WERI-Rb-1 (cell line): ENCODE data around the gene SVIL.

Source experiments
- DNase-seq: peaks from one replicate; pipeline ENCODE4 v3.0.0-alpha.2; 2020
- H3K27ac ChIP-seq: fragments of 250-450 bp; sonication (Bioruptor Pico); 2 replicates; pipeline ENCODE4 v1.5.1; 2020; ENCODE audit warnings: mild to moderate bottlenecking, moderate library complexity
- H3K27me3 ChIP-seq: fragments of 250-450 bp; sonication (Bioruptor Pico); 2 replicates; pipeline ENCODE4 v1.5.1; 2021; ENCODE audit warnings: mild to moderate bottlenecking, low read depth, moderate library complexity; ENCODE audit not compliant: insufficient read depth, severe bottlenecking
- H3K36me3 ChIP-seq: fragments of 250-450 bp; sonication (Bioruptor Pico); 2 replicates; pipeline ENCODE4 v1.5.1; 2020; ENCODE audit warnings: mild to moderate bottlenecking, moderate library complexity
- H3K4me3 ChIP-seq: 2 replicates; pipeline ENCODE4 v1.5.1; 2011; ENCODE audit warnings: low read depth, mild to moderate bottlenecking, control low read depth, low read length
- H3K9me3 ChIP-seq: fragments of 250-450 bp; sonication (Bioruptor Pico); 2 replicates; pipeline ENCODE4 v1.5.1; 2021; ENCODE audit warnings: mild to moderate bottlenecking, moderate library complexity; ENCODE audit not compliant: severe bottlenecking
- CTCF ChIP-seq: IDR thresholded peaks from 2 replicates; pipeline ENCODE4 v1.5.1; 2011; ENCODE audit warnings: low read depth, mild to moderate bottlenecking, control low read depth, inconsistent platforms, low read length

Gene SVIL

GRCh38 chr10:29479081-29479925, 155.5 kb downstream of the SVIL start:
- H3K27ac ChIP-seq: no peak overlapping the region
- H3K27me3 ChIP-seq: no peaks in the 10 kb centered on the region
- no peak for DNase-seq
- TF ChIP-seq CTCF: no peak
- H3K36me3 ChIP-seq: no peaks in the 10 kb centered on the region
- H3K4me3 ChIP-seq: no peak overlapping the region
- no peaks in the 10 kb centered on the region for H3K9me3 ChIP-seq

GRCh38 chr10:29473406-29474100, 161.2 kb downstream of the SVIL start:
- TF ChIP-seq CTCF: no peak
- Histone ChIP-seq H3K4me3 (no peak overlapping the region), H3K36me3 (no peaks in the 10 kb centered on the region), H3K9me3 (no peaks in the 10 kb centered on the region), H3K27me3 (no peaks in the 10 kb centered on the region), H3K27ac (no peak overlapping the region)
- no peak for DNase-seq

GRCh38 chr10:29473087-29473356, 161.7 kb downstream of the SVIL start:
- no peak overlapping the region for H3K27ac ChIP-seq
- TF ChIP-seq CTCF: no peak
- no peaks in the 10 kb centered on the region for H3K27me3 ChIP-seq
- no peak for DNase-seq
- no peaks in the 10 kb centered on the region for H3K9me3 ChIP-seq
- H3K36me3 ChIP-seq: no peaks in the 10 kb centered on the region
- no peak overlapping the region for H3K4me3 ChIP-seq

- DNase-seq: no peak
- Histone ChIP-seq H3K27me3 (no peaks in the 10 kb centered on the region), H3K4me3 (no peak overlapping the region), H3K27ac (no peak overlapping the region), H3K36me3 (no peaks in the 10 kb centered on the region), H3K9me3 (no peaks in the 10 kb centered on the region)
- TF ChIP-seq CTCF: no peak
Measured at GRCh38 chr10:29472301-29473086, 162.3 kb downstream of the SVIL start.

GRCh38 chr10:29471544-29471859, 163.3 kb downstream of the SVIL start:
- Histone ChIP-seq H3K27ac (no peak overlapping the region), H3K9me3 (no peaks in the 10 kb centered on the region), H3K4me3 (no peak overlapping the region), H3K36me3 (no peaks in the 10 kb centered on the region), H3K27me3 (no peaks in the 10 kb centered on the region)
- TF ChIP-seq CTCF: no peak
- DNase-seq: no peak
